H9 (cell line): ENCODE measurements around the gene MYO10. TPM values are rescaled to one million over a fixed set of nuclear protein-coding genes. Genes with fewer than 3 reads are reported as not detected.

Experiments used
- DNase-seq: peaks from one replicate; pipeline ENCODE4 v3.0.0-alpha.2; 2017
- H2AFZ ChIP-seq: one replicate; pipeline ENCODE4 v1.6.1; 2013; ENCODE audit warnings: mild to moderate bottlenecking, low read length, control low read depth, moderate library complexity
- H2AK5ac ChIP-seq: 2 replicates; pipeline ENCODE4 v1.6.1; 2013; ENCODE audit warnings: low read length, control low read depth, mixed read lengths; ENCODE audit not compliant: insufficient read length
- H2BK120ac ChIP-seq: one replicate; pipeline ENCODE4 v1.6.1; 2013; ENCODE audit warnings: low read depth, mild to moderate bottlenecking, low read length, control low read depth, inconsistent platforms; ENCODE audit not compliant: poor library complexity, severe bottlenecking
- H2BK12ac ChIP-seq: 2 replicates; pipeline ENCODE4 v1.6.1; 2013; ENCODE audit warnings: low read length, control low read depth, mixed read lengths, low read depth; ENCODE audit not compliant: insufficient read length
- H2BK15ac ChIP-seq: 2 replicates; pipeline ENCODE4 v1.6.1; 2013; ENCODE audit warnings: low read depth, low read length, control low read depth
- H2BK20ac ChIP-seq: one replicate; pipeline ENCODE4 v1.6.1; 2013; ENCODE audit warnings: low read depth, mild to moderate bottlenecking, low read length, control low read depth, inconsistent platforms; ENCODE audit not compliant: poor library complexity, severe bottlenecking
- H2BK5ac ChIP-seq: 2 replicates; pipeline ENCODE4 v1.6.1; 2013; ENCODE audit warnings: low read length, control low read depth, mixed read lengths; ENCODE audit not compliant: insufficient read length
- H3K14ac ChIP-seq: 2 replicates; pipeline ENCODE4 v1.6.1; 2013; ENCODE audit warnings: low read length, control low read depth; ENCODE audit not compliant: insufficient read depth
- H3K18ac ChIP-seq: 2 replicates; pipeline ENCODE4 v1.6.1; 2013; ENCODE audit warnings: low read depth, mild to moderate bottlenecking, mixed read lengths, low read length, control low read depth; ENCODE audit not compliant: insufficient read length
- H3K23ac ChIP-seq: 2 replicates; pipeline ENCODE4 v1.6.1; 2013; ENCODE audit warnings: low read length, control low read depth, mixed read lengths, low read depth; ENCODE audit not compliant: insufficient read length
- H3K23me2 ChIP-seq: 2 replicates; pipeline ENCODE4 v1.6.1; 2013; ENCODE audit warnings: low read depth, mild to moderate bottlenecking, mixed read lengths, low read length, control low read depth; ENCODE audit not compliant: insufficient read length, poor library complexity, severe bottlenecking
- H3K27ac ChIP-seq: 2 replicates; pipeline ENCODE4 v1.5.1; 2013; ENCODE audit warnings: low read length, control low read depth, mixed read lengths, low read depth; ENCODE audit not compliant: insufficient read length
- H3K27me3 ChIP-seq: 2 replicates; pipeline ENCODE4 v1.6.1; 2013; ENCODE audit warnings: low read length, control low read depth, inconsistent platforms; ENCODE audit not compliant: insufficient read depth
- H3K4ac ChIP-seq: 2 replicates; pipeline ENCODE4 v1.6.1; 2013; ENCODE audit warnings: low read depth, mild to moderate bottlenecking, control low read depth, inconsistent platforms, low read length, moderate library complexity
- H3K4me1 ChIP-seq: 2 replicates; pipeline ENCODE4 v1.6.1; 2013; ENCODE audit warnings: low read length, control low read depth, inconsistent platforms; ENCODE audit not compliant: insufficient read depth
- H3K4me2 ChIP-seq: 2 replicates; pipeline ENCODE4 v1.6.1; 2013; ENCODE audit warnings: low read length, control low read depth, mixed read lengths; ENCODE audit not compliant: insufficient read length, insufficient read depth
- H3K56ac ChIP-seq: 2 replicates; pipeline ENCODE4 v1.6.1; 2013; ENCODE audit warnings: low read depth, mild to moderate bottlenecking, mixed read lengths, low read length, control low read depth; ENCODE audit not compliant: insufficient read length
- H3K79me1 ChIP-seq: 2 replicates; pipeline ENCODE4 v1.6.1; 2013; ENCODE audit warnings: low read depth, mild to moderate bottlenecking, moderate library complexity, low read length, control low read depth, inconsistent platforms; ENCODE audit not compliant: insufficient read depth, poor library complexity, severe bottlenecking
- H3K79me2 ChIP-seq: 2 replicates; pipeline ENCODE4 v1.6.1; 2013; ENCODE audit warnings: low read length, control low read depth, inconsistent platforms; ENCODE audit not compliant: insufficient read depth
- H3K9ac ChIP-seq: 2 replicates; pipeline ENCODE4 v1.6.1; 2013; ENCODE audit warnings: low read length, control low read depth, mixed read lengths; ENCODE audit not compliant: insufficient read length; ENCODE audit errors: extremely low read depth
- H3K9me3 ChIP-seq: one replicate; pipeline ENCODE4 v1.6.1; 2013; ENCODE audit warnings: low read depth, low read length, inconsistent platforms; ENCODE audit not compliant: control insufficient read depth
- H3T11ph ChIP-seq: one replicate; pipeline ENCODE4 v1.6.1; 2013; ENCODE audit warnings: mild to moderate bottlenecking, low read length, control low read depth, inconsistent platforms
- H4K20me1 ChIP-seq: one replicate; pipeline ENCODE4 v1.6.1; 2013; ENCODE audit not compliant: control insufficient read depth, insufficient read length, insufficient read depth
- H4K5ac ChIP-seq: 2 replicates; pipeline ENCODE4 v1.6.1; 2013; ENCODE audit warnings: low read depth, mild to moderate bottlenecking, mixed read lengths, low read length, control low read depth; ENCODE audit not compliant: insufficient read length
- H4K8ac ChIP-seq: replicated peaks from 2 replicates; pipeline ENCODE4 v1.6.1; 2013; ENCODE audit warnings: low read length, control low read depth, mixed read lengths, low read depth; ENCODE audit not compliant: insufficient read length
- H4K91ac ChIP-seq: 2 replicates; pipeline ENCODE4 v1.6.1; 2013; ENCODE audit warnings: low read depth, mild to moderate bottlenecking, moderate library complexity, mixed read lengths, low read length, control low read depth; ENCODE audit not compliant: insufficient read length
- H3K27ac Mint-ChIP-seq, 3 experiments: 2 replicates in 2 of 3; 3 replicates in 1 of 3; pipeline ENCODE4 v1.8.0; 2020 to 2021; ENCODE audit warnings: mixed read lengths in 3 of 3, mild to moderate bottlenecking in 1 of 3, moderate library complexity in 1 of 3
- H3K27me3 Mint-ChIP-seq: 2 replicates; pipeline ENCODE4 v1.8.0; 2021; ENCODE audit warnings: low read depth, mild to moderate bottlenecking, moderate library complexity, mixed read lengths
- H3K36me3 Mint-ChIP-seq, 3 experiments: 2 replicates in 2 of 3; 3 replicates in 1 of 3; pipeline ENCODE4 v1.8.0; 2020 to 2021; ENCODE audit warnings: low read depth in 3 of 3, mixed read lengths in 3 of 3; ENCODE audit not compliant: insufficient read depth in 1 of 3
- H3K4me1 Mint-ChIP-seq, 2 experiments: 2 replicates each; pipeline ENCODE4 v1.8.0; 2020; ENCODE audit warnings: mixed read lengths in 2 of 2
- H3K4me3 Mint-ChIP-seq, 2 experiments: 2 replicates in 1 of 2; 3 replicates in 1 of 2; pipeline ENCODE4 v1.8.0; 2020 to 2021; ENCODE audit warnings: mild to moderate bottlenecking in 2 of 2, mixed read lengths in 2 of 2, moderate library complexity in 1 of 2
- H3K9me3 Mint-ChIP-seq, 2 experiments: 2 replicates in 1 of 2; 3 replicates in 1 of 2; pipeline ENCODE4 v1.8.0; 2020; ENCODE audit warnings: mild to moderate bottlenecking in 2 of 2, mixed read lengths in 2 of 2, moderate library complexity in 1 of 2
- CTCF ChIP-seq: fragments of 200-600 bp; sonication (generic); conservative IDR thresholded peaks from 3 replicates; pipeline ENCODE4 v1.8.0; 2021; ENCODE audit warnings: antibody characterized with exemption, mild to moderate bottlenecking
- WGBS: extraction: QIAGEN DNeasy Blood & Tissue Kit; methylation state at CpG from one replicate; pipeline ENCODE4 v1.1.7; 2013; ENCODE audit warnings: missing lambda C conversion rate, low lambda C conversion rate, mixed read lengths; ENCODE audit not compliant: insufficient read length; ENCODE audit errors: extremely low coverage; 5-methylcytosine and 5-hydroxymethylcytosine counted together
- total RNA-seq: library from RNA; stranded (reverse); gene quantifications from 2 replicates; pipeline ENCODE4 v1.2.1, GENCODE V29; 2021

The MYO10 gene
- total RNA-seq, 1 experiment from 2014 or later = 127 TPM

GRCh38 chr5:16668631-16669030 is 267.5 kb downstream of the MYO10 start:
- Histone ChIP-seq H2AK5ac (no peak overlapping the region), H3K79me2 (no peaks in the 10 kb centered on the region), H3K27me3 (no peaks in the 10 kb centered on the region), H3K9ac (no peak overlapping the region), H3K9me3 (no peaks in the 10 kb centered on the region), H2BK15ac (no peak overlapping the region), H2BK5ac (no peak overlapping the region), H2BK20ac (no peak overlapping the region), H3K14ac (no peak overlapping the region), H3T11ph (no peak overlapping the region), H2BK12ac (no peak overlapping the region), H4K5ac (no peak overlapping the region), H3K27ac (no peak overlapping the region), H3K23ac (no peak overlapping the region), H3K4ac (no peak overlapping the region), H4K20me1 (no peaks in the 10 kb centered on the region), H3K4me2 (no peak overlapping the region), H3K18ac (no peak overlapping the region), H3K79me1 (no peaks in the 10 kb centered on the region), H2AFZ (no peak overlapping the region), H2BK120ac (no peak overlapping the region), H4K8ac (no peak overlapping the region), H3K4me1 (no peaks in the 10 kb centered on the region), H3K56ac (no peak overlapping the region), H3K23me2 (no peaks in the 10 kb centered on the region), H4K91ac (no peak overlapping the region)
- no peak overlapping the region for H3K4me3 Mint-ChIP-seq
- H3K9me3 Mint-ChIP-seq = no peaks in the 10 kb centered on the region
- no peaks in the 10 kb centered on the region for H3K4me1 Mint-ChIP-seq
- no CpG with 5 or more reads among the region's 6 CpGs for WGBS
- TF ChIP-seq CTCF = no peak
- DNase-seq = no peak
- peaks cover 62 to 93% (median 91%) of the 10 kb centered on the region in 3 experiments for H3K36me3 Mint-ChIP-seq
- no peaks in the 10 kb centered on the region; the same call in 1 of the 2 replicates for H3K27me3 Mint-ChIP-seq
- peak overlapping the region in 1 of 3 experiments; percentile 37; a peak in 1 of 7 replicates for H3K27ac Mint-ChIP-seq
